CD4-positive, alpha-beta T cell treated with Interleukin-10 for 1 hour (primary cell): ENCODE results near the gene WNT1.

Source experiments
- DNase-seq: peaks from one replicate; pipeline ENCODE4 v3.0.0-alpha.2; 2020

The WNT1 gene

GRCh38 chr12:49030714-49031572, 52.8 kb downstream of the WNT1 start:
- DNase-seq = no peak

GRCh38 chr12:49031573-49032161, 53.5 kb downstream of the WNT1 start:
- no peak for DNase-seq
